Neural cell (in vitro differentiated cells): ENCODE measurements around the gene SNX14. TPM values are rescaled to one million over a fixed set of nuclear protein-coding genes. Genes with fewer than 3 reads are reported as not detected.

Experiments used
- H2AFZ ChIP-seq: fragments of 200-600, 300-800 bp; sonication (generic), shearing (Covaris generic); 2 replicates; pipeline ENCODE4 v1.6.0; 2014; ENCODE audit warnings: low read depth, mild to moderate bottlenecking, antibody characterized with exemption, low read length, moderate library complexity
- H3F3A ChIP-seq: fragments of 200-600 bp; shearing (Covaris generic); 2 replicates; pipeline ENCODE4 v1.6.1; 2016; ENCODE audit warnings: mild to moderate bottlenecking, moderate library complexity, mixed read lengths, antibody characterized with exemption, low read length; ENCODE audit not compliant: insufficient read depth, poor library complexity, severe bottlenecking
- H3K27ac ChIP-seq: fragments of 200-600, 300-800 bp; sonication (generic), shearing (Covaris generic); 2 replicates; pipeline ENCODE4 v1.5.1; 2014; ENCODE audit warnings: mild to moderate bottlenecking, low read length, moderate library complexity
- H3K27me3 ChIP-seq: fragments of 300-800, 200-600 bp; sonication (generic), shearing (Covaris generic); 2 replicates; pipeline ENCODE4 v1.6.0; 2014; ENCODE audit warnings: mild to moderate bottlenecking, low read depth, low read length, moderate library complexity; ENCODE audit not compliant: insufficient read depth
- H3K36me3 ChIP-seq: fragments of 300-800, 200-600 bp; sonication (generic), shearing (Covaris generic); 2 replicates; pipeline ENCODE4 v1.5.1; 2014; ENCODE audit warnings: mild to moderate bottlenecking, antibody characterized with exemption, low read length, moderate library complexity; ENCODE audit not compliant: insufficient read depth
- H3K4me2 ChIP-seq: fragments of 300-800, 200-600 bp; sonication (generic), shearing (Covaris generic); 2 replicates; pipeline ENCODE4 v1.6.0; 2014; ENCODE audit warnings: mild to moderate bottlenecking, low read length
- H3K4me3 ChIP-seq: fragments of 300-800, 200-600 bp; sonication (generic), shearing (Covaris generic); 2 replicates; pipeline ENCODE4 v1.5.1; 2014; ENCODE audit warnings: mild to moderate bottlenecking, low read length, moderate library complexity
- H3K79me2 ChIP-seq: fragments of 200-600 bp; shearing (Covaris generic); replicated peaks from 2 replicates; pipeline ENCODE4 v1.6.0; 2014; ENCODE audit warnings: mild to moderate bottlenecking, low read length, moderate library complexity; ENCODE audit not compliant: insufficient read depth
- H3K9ac ChIP-seq: fragments of 300-800, 200-600 bp; sonication (generic), shearing (Covaris generic); 2 replicates; pipeline ENCODE4 v1.6.1; 2016; ENCODE audit warnings: mild to moderate bottlenecking, low read length, mixed read lengths
- H3K9me2 ChIP-seq: fragments of 200-600 bp; shearing (Covaris generic); 2 replicates; pipeline ENCODE4 v1.6.1; 2016; ENCODE audit warnings: mild to moderate bottlenecking, low read length, mixed read lengths; ENCODE audit not compliant: insufficient read depth
- H3K9me3 ChIP-seq: fragments of 200-600, 300-800 bp; sonication (generic), shearing (Covaris generic); 2 replicates; pipeline ENCODE4 v1.6.1; 2016; ENCODE audit warnings: mild to moderate bottlenecking, mixed run types, low read length, moderate library complexity, mixed read lengths
- H4K20me1 ChIP-seq: fragments of 200-600 bp; shearing (Covaris generic); 2 replicates; pipeline ENCODE4 v1.6.1; 2016; ENCODE audit warnings: mild to moderate bottlenecking, mixed run types; ENCODE audit not compliant: insufficient read depth
- CTCF ChIP-seq: fragments of 450-650 bp; IDR thresholded peaks from 2 replicates; pipeline ENCODE4 v1.5.1; 2014; ENCODE audit warnings: antibody characterized with exemption, mild to moderate bottlenecking, moderate library complexity; ENCODE audit not compliant: poor library complexity, severe bottlenecking
- EP300 ChIP-seq: fragments of 450-650 bp; conservative IDR thresholded peaks from 2 replicates; pipeline ENCODE4 v1.6.1; 2014; ENCODE audit warnings: antibody characterized with exemption, mild to moderate bottlenecking, moderate library complexity; ENCODE audit not compliant: poor library complexity, severe bottlenecking
- EZH2 ChIP-seq: fragments of 200-600, 300-800 bp; shearing (Covaris generic), sonication (generic); IDR thresholded peaks from 2 replicates; pipeline ENCODE4 v1.6.1; 2014; ENCODE audit warnings: antibody characterized with exemption, low read length, borderline replicate concordance, mild to moderate bottlenecking; ENCODE audit not compliant: insufficient read depth, poor library complexity, severe bottlenecking
- MXI1 ChIP-seq: fragments of 450-650 bp; conservative IDR thresholded peaks from 2 replicates; pipeline ENCODE4 v1.6.1; 2014; ENCODE audit warnings: antibody characterized with exemption, mild to moderate bottlenecking; ENCODE audit not compliant: poor library complexity, severe bottlenecking
- POLR2AphosphoS5 ChIP-seq: IDR thresholded peaks from 2 replicates; pipeline ENCODE4 v1.6.1; 2012
- RAD21 ChIP-seq: fragments of 450-650 bp; conservative IDR thresholded peaks from 2 replicates; pipeline ENCODE4 v1.6.1; 2014; ENCODE audit warnings: antibody characterized with exemption, mild to moderate bottlenecking, moderate library complexity
- SMC3 ChIP-seq: fragments of 450-650 bp; conservative IDR thresholded peaks from 2 replicates; pipeline ENCODE4 v1.6.1; 2014; ENCODE audit warnings: antibody characterized with exemption, mild to moderate bottlenecking, moderate library complexity; ENCODE audit not compliant: poor library complexity
- TAF1 ChIP-seq: IDR thresholded peaks from 2 replicates; pipeline ENCODE4 v1.6.1; 2012; ENCODE audit warnings: low read depth
- polyA plus RNA-seq: library from polyadenylated mRNA; depleted of rRNA; stranded (reverse); fragments of >200 nt; gene quantifications from 2 replicates; pipeline ENCODE4 v1.2.3, GENCODE V29; 2014
- TF ChIP-seq, protein P1 (sequence below): IDR thresholded peaks from 2 replicates; pipeline ENCODE4 v1.6.1; 2012; ENCODE audit warnings: borderline replicate concordance

The SNX14 gene
- polyA plus RNA-seq, 1 donor from 2014 or later = 112 TPM

DNA sequence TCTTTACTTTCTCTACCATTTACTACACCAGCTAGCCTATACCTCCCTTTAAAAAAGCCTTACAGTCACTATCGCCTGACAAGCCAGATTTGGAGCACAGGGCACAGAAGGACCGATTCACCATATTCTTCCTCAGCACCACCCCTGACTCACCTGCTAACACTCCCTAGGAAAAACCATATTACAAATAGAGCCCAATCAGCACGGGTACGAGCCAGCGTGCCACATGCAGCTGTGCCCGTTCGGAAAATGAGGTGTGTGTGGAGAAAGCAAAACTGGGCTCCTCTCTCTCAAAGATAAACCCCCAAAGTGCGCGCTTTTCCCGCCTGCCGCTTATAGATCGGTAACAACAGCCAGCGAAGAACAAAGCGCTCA lies 47.9 kb upstream of the SNX14 start:
- H4K20me1 ChIP-seq = peaks cover 24% of the 10 kb centered on the region
- H2AFZ ChIP-seq = no peak overlapping the region
- peak overlapping the region; percentile 100 for H3K27ac ChIP-seq
- peak overlapping the region; percentile 87 for H3K4me2 ChIP-seq
- H3F3A ChIP-seq = peaks cover 10% of the 10 kb centered on the region
- no peaks in the 10 kb centered on the region for H3K9me3 ChIP-seq
- peak overlapping the region; percentile 96 for H3K4me3 ChIP-seq
- peaks cover 8% of the 10 kb centered on the region for H3K36me3 ChIP-seq
- H3K79me2 ChIP-seq = peaks cover 57% of the 10 kb centered on the region
- TF ChIP-seq POLR2AphosphoS5 (no peak), CTCF (no peak), EZH2 (no peak), TAF1 (no peak), RAD21 (no peak), SMC3 (no peak), MXI1 (no peak), EP300 (no peak)
- TF ChIP-seq, protein P1, sequence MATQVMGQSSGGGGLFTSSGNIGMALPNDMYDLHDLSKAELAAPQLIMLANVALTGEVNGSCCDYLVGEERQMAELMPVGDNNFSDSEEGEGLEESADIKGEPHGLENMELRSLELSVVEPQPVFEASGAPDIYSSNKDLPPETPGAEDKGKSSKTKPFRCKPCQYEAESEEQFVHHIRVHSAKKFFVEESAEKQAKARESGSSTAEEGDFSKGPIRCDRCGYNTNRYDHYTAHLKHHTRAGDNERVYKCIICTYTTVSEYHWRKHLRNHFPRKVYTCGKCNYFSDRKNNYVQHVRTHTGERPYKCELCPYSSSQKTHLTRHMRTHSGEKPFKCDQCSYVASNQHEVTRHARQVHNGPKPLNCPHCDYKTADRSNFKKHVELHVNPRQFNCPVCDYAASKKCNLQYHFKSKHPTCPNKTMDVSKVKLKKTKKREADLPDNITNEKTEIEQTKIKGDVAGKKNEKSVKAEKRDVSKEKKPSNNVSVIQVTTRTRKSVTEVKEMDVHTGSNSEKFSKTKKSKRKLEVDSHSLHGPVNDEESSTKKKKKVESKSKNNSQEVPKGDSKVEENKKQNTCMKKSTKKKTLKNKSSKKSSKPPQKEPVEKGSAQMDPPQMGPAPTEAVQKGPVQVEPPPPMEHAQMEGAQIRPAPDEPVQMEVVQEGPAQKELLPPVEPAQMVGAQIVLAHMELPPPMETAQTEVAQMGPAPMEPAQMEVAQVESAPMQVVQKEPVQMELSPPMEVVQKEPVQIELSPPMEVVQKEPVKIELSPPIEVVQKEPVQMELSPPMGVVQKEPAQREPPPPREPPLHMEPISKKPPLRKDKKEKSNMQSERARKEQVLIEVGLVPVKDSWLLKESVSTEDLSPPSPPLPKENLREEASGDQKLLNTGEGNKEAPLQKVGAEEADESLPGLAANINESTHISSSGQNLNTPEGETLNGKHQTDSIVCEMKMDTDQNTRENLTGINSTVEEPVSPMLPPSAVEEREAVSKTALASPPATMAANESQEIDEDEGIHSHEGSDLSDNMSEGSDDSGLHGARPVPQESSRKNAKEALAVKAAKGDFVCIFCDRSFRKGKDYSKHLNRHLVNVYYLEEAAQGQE = no peak
- peak overlapping the region; percentile 99 for H3K9ac ChIP-seq
- H3K9me2 ChIP-seq = no peaks in the 10 kb centered on the region
- H3K27me3 ChIP-seq = no peaks in the 10 kb centered on the region

DNA sequence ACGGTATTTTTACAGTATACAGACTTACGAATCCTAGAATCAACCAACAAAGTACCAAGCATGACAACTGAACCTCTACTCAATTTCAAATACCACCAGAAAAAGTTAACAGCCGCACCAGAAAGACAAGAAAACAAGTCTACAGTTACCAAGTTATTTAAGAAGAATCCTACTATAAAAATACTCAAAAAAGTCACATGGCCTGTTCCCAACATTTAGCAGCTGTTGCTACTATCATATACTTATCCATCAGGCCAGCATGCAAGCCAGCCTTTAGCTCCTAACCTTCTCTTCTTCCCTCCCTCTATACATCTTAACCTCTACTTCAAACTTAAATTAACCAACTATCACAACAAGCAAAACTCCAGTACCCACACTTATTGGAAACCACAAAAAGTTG lies 47.2 kb upstream of the SNX14 start:
- TF ChIP-seq POLR2AphosphoS5 (no peak), CTCF (no peak), RAD21 (no peak), SMC3 (no peak), TAF1 (no peak), EP300 (no peak), MXI1 (no peak), EZH2 (no peak)
- TF ChIP-seq, protein P1 = no peak
- Histone ChIP-seq H3K9me2 (no peaks in the 10 kb centered on the region), H2AFZ (no peak overlapping the region), H3K79me2 (peaks cover 63% of the 10 kb centered on the region), H4K20me1 (peaks cover 24% of the 10 kb centered on the region), H3K4me3 (peak overlapping the region; percentile 96), H3K9me3 (no peaks in the 10 kb centered on the region), H3F3A (peaks cover 10% of the 10 kb centered on the region), H3K9ac (peak overlapping the region; percentile 99), H3K36me3 (peaks cover 8% of the 10 kb centered on the region), H3K4me2 (peak overlapping the region; percentile 87), H3K27ac (no peak overlapping the region), H3K27me3 (no peaks in the 10 kb centered on the region)
